IMR-90 (cell line): ENCODE results near the gene C5orf15. TPM values are rescaled to one million over a fixed set of nuclear protein-coding genes. Genes with fewer than 3 reads are reported as not detected.

Experiments used
- ATAC-seq: fragments of 200-7000 bp; cut with Tn5 transposase; 2 replicates; pipeline ENCODE4 v1.9.1; 2020; ENCODE audit warnings: low read depth, mild to moderate bottlenecking, moderate library complexity
- BruUV-seq: library from RNA; stranded (reverse); fragments of 400-500 nt; replicated peaks from 2 replicates; lab custom pipeline; 2021; lab: Mats Ljungman, UMichigan
- CTCF ChIA-PET: fragments of 300-600 bp; formaldehyde crosslinking; extraction: SDS; loops from one replicate; lab custom pipeline; 2021; ENCODE audit warnings: antibody characterized with exemption; lab: Yijun Ruan, JAX
- POLR2A ChIA-PET: fragments of 300-600 bp; sonication (Branson Sonifier 250); formaldehyde crosslinking; loops from one replicate; lab custom pipeline; 2022; ENCODE audit warnings: antibody characterized with exemption; ENCODE audit not compliant: unreplicated experiment; lab: Charles Lee
- DNase-seq: peaks from one replicate; pipeline ENCODE4 v3.0.0; 2013
- H2AFZ ChIP-seq: replicated peaks from 2 replicates; pipeline ENCODE3; 2013; ENCODE audit warnings: low read length, mild to moderate bottlenecking; ENCODE audit not compliant: poor library complexity
- H2AK5ac ChIP-seq: 2 replicates; pipeline ENCODE4 v1.6.1; 2013; ENCODE audit warnings: low read depth, low read length, inconsistent platforms
- H2AK9ac ChIP-seq: replicated peaks from 2 replicates; pipeline ENCODE3; 2013; ENCODE audit warnings: mild to moderate bottlenecking, low read depth, low read length, moderate library complexity; ENCODE audit not compliant: poor library complexity
- H2BK120ac ChIP-seq: 2 replicates; pipeline ENCODE4 v1.6.1; 2013; ENCODE audit warnings: low read depth, low read length, inconsistent platforms
- H2BK15ac ChIP-seq: 3 replicates; pipeline ENCODE4 v1.6.1; 2013; ENCODE audit warnings: low read depth, low read length, inconsistent platforms
- H2BK20ac ChIP-seq: 2 replicates; pipeline ENCODE4 v1.6.1; 2013; ENCODE audit warnings: low read depth, mild to moderate bottlenecking, inconsistent platforms, low read length, moderate library complexity
- H2BK5ac ChIP-seq: 2 replicates; pipeline ENCODE4 v1.6.1; 2013; ENCODE audit warnings: mild to moderate bottlenecking, low read depth, low read length, inconsistent platforms; ENCODE audit not compliant: poor library complexity, severe bottlenecking
- H3K14ac ChIP-seq: replicated peaks from 2 replicates; pipeline ENCODE4 v1.6.1; 2013; ENCODE audit warnings: low read depth, low read length, inconsistent platforms
- H3K18ac ChIP-seq: 2 replicates; pipeline ENCODE4 v1.6.1; 2013; ENCODE audit warnings: low read depth, low read length, control low read depth
- H3K23ac ChIP-seq: 2 replicates; pipeline ENCODE4 v1.6.1; 2013; ENCODE audit warnings: low read depth, low read length, inconsistent platforms
- H3K27ac ChIP-seq: 2 replicates; pipeline ENCODE4 v1.5.1; 2013; ENCODE audit warnings: mild to moderate bottlenecking, control low read depth, low read length; ENCODE audit not compliant: insufficient read depth
- H3K27me3 ChIP-seq: 2 replicates; pipeline ENCODE4 v1.6.1; 2013; ENCODE audit warnings: low read length; ENCODE audit not compliant: control insufficient read depth, insufficient read depth
- H3K36me3 ChIP-seq: 2 replicates; pipeline ENCODE4 v1.6.1; 2013; ENCODE audit warnings: low read length, mixed read lengths; ENCODE audit not compliant: control insufficient read depth, insufficient read depth
- H3K4ac ChIP-seq: 2 replicates; pipeline ENCODE4 v1.6.1; 2013; ENCODE audit warnings: low read depth, low read length, inconsistent platforms
- H3K4me1 ChIP-seq: 2 replicates; pipeline ENCODE4 v1.6.1; 2013; ENCODE audit warnings: low read length, mixed read lengths; ENCODE audit not compliant: control insufficient read depth, insufficient read depth
- H3K4me2 ChIP-seq: 2 replicates; pipeline ENCODE4 v1.6.1; 2013; ENCODE audit warnings: low read depth, mild to moderate bottlenecking, control low read depth, low read length, moderate library complexity
- H3K4me3 ChIP-seq: 2 replicates; pipeline ENCODE4 v1.5.1; 2013; ENCODE audit warnings: low read depth, mild to moderate bottlenecking, control low read depth, low read length, moderate library complexity; ENCODE audit not compliant: insufficient read depth
- H3K56ac ChIP-seq: 2 replicates; pipeline ENCODE4 v1.6.1; 2013; ENCODE audit warnings: low read length, inconsistent platforms; ENCODE audit not compliant: insufficient read depth; ENCODE audit errors: extremely low read depth
- H3K79me1 ChIP-seq, 2 experiments: 2 replicates each; pipeline ENCODE4 v1.6.1; 2013; ENCODE audit warnings: low read length in 2 of 2, inconsistent platforms in 1 of 2, low read depth in 1 of 2
- H3K9ac ChIP-seq: 2 replicates; pipeline ENCODE4 v1.6.1; 2013; ENCODE audit warnings: low read depth, low read length, control low read depth
- H3K9me1 ChIP-seq: 2 replicates; pipeline ENCODE4 v1.6.1; 2013; ENCODE audit warnings: low read length, inconsistent platforms; ENCODE audit not compliant: insufficient read depth
- H3K9me3 ChIP-seq: 2 replicates; pipeline ENCODE4 v1.6.1; 2013; ENCODE audit warnings: low read length; ENCODE audit not compliant: control insufficient read depth, insufficient read depth
- H4K20me1 ChIP-seq: 2 replicates; pipeline ENCODE4 v1.6.1; 2013; ENCODE audit warnings: low read length, inconsistent platforms; ENCODE audit not compliant: insufficient read depth
- H4K5ac ChIP-seq: 2 replicates; pipeline ENCODE4 v1.6.1; 2013; ENCODE audit warnings: mild to moderate bottlenecking, low read depth, low read length, control low read depth
- H4K8ac ChIP-seq, 2 experiments: 2 replicates each; pipeline ENCODE4 v1.6.1; 2013; ENCODE audit warnings: low read depth in 2 of 2, low read length in 2 of 2, control low read depth in 1 of 2, inconsistent platforms in 1 of 2
- H4K91ac ChIP-seq: 2 replicates; pipeline ENCODE4 v1.6.1; 2013; ENCODE audit warnings: low read depth, low read length, inconsistent platforms; ENCODE audit not compliant: insufficient read depth
- BHLHE40 ChIP-seq: fragments of 150-350 bp; IDR thresholded peaks from 2 replicates; pipeline ENCODE4 v1.6.1; 2016; ENCODE audit warnings: mild to moderate bottlenecking, low read depth, low read length
- CEBPB ChIP-seq: IDR thresholded peaks from 2 replicates; pipeline ENCODE4 v1.6.1; 2012; ENCODE audit warnings: low read depth, low read length, improper control_type of control experiment
- CHD1 ChIP-seq: IDR thresholded peaks from 2 replicates; pipeline ENCODE4 v1.6.1; 2012; ENCODE audit warnings: low read depth, low read length, improper control_type of control experiment
- CTCF ChIP-seq: conservative IDR thresholded peaks from 2 replicates; pipeline ENCODE4 v1.5.1; 2012; ENCODE audit warnings: mild to moderate bottlenecking, low read depth, low read length, improper control_type of control experiment
- ELK1 ChIP-seq: fragments of 150-350 bp; IDR thresholded peaks from 2 replicates; pipeline ENCODE4 v1.6.1; 2016; ENCODE audit warnings: low read depth, mild to moderate bottlenecking, low read length, moderate library complexity, borderline replicate concordance
- FOS ChIP-seq: fragments of 150-350 bp; IDR thresholded peaks from 2 replicates; pipeline ENCODE4 v1.6.1; 2016; ENCODE audit warnings: low read depth, low read length
- MAFK ChIP-seq: IDR thresholded peaks from 2 replicates; pipeline ENCODE4 v1.6.1; 2012; ENCODE audit warnings: low read depth, low read length, improper control_type of control experiment
- MAZ ChIP-seq: IDR thresholded peaks from 2 replicates; pipeline ENCODE4 v1.6.1; 2012; ENCODE audit warnings: low read depth, mild to moderate bottlenecking, low read length, improper control_type of control experiment, moderate library complexity, borderline replicate concordance
- NFE2L2 ChIP-seq: fragments of 150-350 bp; IDR thresholded peaks from 2 replicates; pipeline ENCODE4 v1.6.1; 2016; ENCODE audit warnings: low read depth, mild to moderate bottlenecking, low read length
- POLR2A ChIP-seq: IDR thresholded peaks from 2 replicates; pipeline ENCODE4 v1.6.1; 2012; ENCODE audit warnings: mild to moderate bottlenecking, low read depth, low read length
- RAD21 ChIP-seq: IDR thresholded peaks from 2 replicates; pipeline ENCODE4 v1.6.1; 2012; ENCODE audit warnings: low read length, improper control_type of control experiment
- RCOR1 ChIP-seq: IDR thresholded peaks from 2 replicates; pipeline ENCODE4 v1.6.1; 2012; ENCODE audit warnings: mild to moderate bottlenecking, low read length, improper control_type of control experiment; ENCODE audit not compliant: insufficient replicate concordance
- RFX5 ChIP-seq: IDR thresholded peaks from 2 replicates; pipeline ENCODE4 v1.8.0; 2012; ENCODE audit warnings: low read depth, mild to moderate bottlenecking, low read length, moderate library complexity
- SMC3 ChIP-seq: fragments of 150-350 bp; IDR thresholded peaks from 2 replicates; pipeline ENCODE4 v1.6.1; 2016; ENCODE audit warnings: low read depth, mild to moderate bottlenecking, antibody characterized with exemption, low read length, moderate library complexity
- USF2 ChIP-seq: fragments of 150-350 bp; IDR thresholded peaks from 2 replicates; pipeline ENCODE4 v1.6.1; 2017; ENCODE audit warnings: mild to moderate bottlenecking, antibody characterized with exemption, low read length, low read depth
- WGBS, 2 experiments: methylation state at CpG; one replicate each; pipeline versions ENCODE4 v1.1.5 to v1.1.7; 2013; ENCODE audit warnings: missing lambda C conversion rate in 2 of 2; ENCODE audit not compliant: insufficient read length in 1 of 2; ENCODE audit errors: extremely low coverage in 2 of 2; 5-methylcytosine and 5-hydroxymethylcytosine counted together
- dilution Hi-C: fragments of 300-500 bp; cut with HindIII; formaldehyde crosslinking; loops from one replicate; pipeline ENCODE4 v1.14.3; 2018; ENCODE audit warnings: low sequenced_read_pairs; ENCODE audit not compliant: unreplicated experiment
- in situ Hi-C: fragments of 300-500 bp; cut with MboI; formaldehyde crosslinking; loops from 3 replicates; pipeline ENCODE4 v1.14.3; 2019; ENCODE audit warnings: low sequenced_read_pairs, inconsistent platforms, mixed read lengths
- intact Hi-C: fragments of 100-400 bp; cut with micrococcal nuclease; formaldehyde crosslinking; loops from 2 replicates; pipeline ENCODE4 v1.10.0; 2022
- polyA plus RNA-seq, 3 experiments: library from polyadenylated mRNA; depleted of rRNA; stranded (reverse); fragments of >200 nt; gene quantifications; 2 replicates each; pipeline ENCODE4 v1.2.3, GENCODE V29; 2012; ENCODE audit warnings: low replicate concordance in 1 of 3
- total RNA-seq: library from RNA; depleted of rRNA; stranded (reverse); fragments of >200 nt; gene quantifications from 2 replicates; pipeline ENCODE4 v1.2.3, GENCODE V29; 2012

Gene C5orf15
- total and polyA plus RNA-seq, 2 of the 4 experiments (the other 2 are of a cell fraction): 35.1 to 73.5 TPM

GRCh38 chr5:133991171-133991910 lies 22.9 kb upstream of the C5orf15 start:
- CTCF ChIA-PET: interaction anchor here (2.1 kb wide), 1 partner anchor 12 kb away, joined by 12 read pairs; no protein-coding TSS in a partner anchor
- Histone ChIP-seq H3K27ac (no peak overlapping the region), H3K79me1 (peaks cover 20 to 76% of the 10 kb centered on the region in 2 experiments), H4K5ac (no peak overlapping the region), H4K20me1 (peaks cover 82% of the 10 kb centered on the region), H2AFZ (no peak overlapping the region), H2BK20ac (no peak overlapping the region), H3K4me1 (peaks cover 31% of the 10 kb centered on the region), H2AK9ac (no peak overlapping the region), H3K9me1 (peaks cover 39% of the 10 kb centered on the region), H3K9ac (no peak overlapping the region), H3K18ac (no peak overlapping the region), H4K8ac (no peak overlapping the region), H2BK5ac (no peak overlapping the region), H3K36me3 (peaks cover 31% of the 10 kb centered on the region), H3K9me3 (no peaks in the 10 kb centered on the region), H4K91ac (no peak overlapping the region), H3K27me3 (no peaks in the 10 kb centered on the region), H2AK5ac (no peak overlapping the region), H3K14ac (no peak overlapping the region), H3K4me3 (no peak overlapping the region), H2BK120ac (no peak overlapping the region), H3K23ac (no peak overlapping the region), H2BK15ac (no peak overlapping the region), H3K4me2 (no peak overlapping the region), H3K4ac (no peak overlapping the region), H3K56ac (no peak overlapping the region)
- ATAC-seq (no peak), DNase-seq (no peak)
- intact Hi-C loops: loop anchor here (2.0 to 5.0 kb wide), 2 partner anchors 21 to 824 kb away; no protein-coding TSS in a partner anchor
- in situ Hi-C loops: no loop called here
- dilution Hi-C loops: no loop called here
- POLR2A ChIA-PET: no interaction called here
- 100% methylated on average over 2 of the region's 5 CpGs; no CpG with 5 or more reads in 1 of the 2 experiments for WGBS, 2 experiments
- no TSS peak for BruUV-seq
- no peak for TF ChIP-seq ELK1
- TF ChIP-seq RFX5: no peak
- TF ChIP-seq CEBPB: no peak
- no peak for TF ChIP-seq CHD1
- no peak for TF ChIP-seq MAFK
- TF ChIP-seq USF2: no peak
- TF ChIP-seq FOS: no peak
- TF ChIP-seq NFE2L2: no peak
- no peak for TF ChIP-seq MAZ
- no peak for TF ChIP-seq CTCF
- TF ChIP-seq POLR2A: no peak
- no peak for TF ChIP-seq SMC3
- no peak for TF ChIP-seq BHLHE40
- no peak for TF ChIP-seq RCOR1
- TF ChIP-seq RAD21: no peak
